Measurements from ENCODE around the gene HOPX. TPM values are rescaled to one million over a fixed set of nuclear protein-coding genes. Genes with fewer than 3 reads are reported as not detected.

Gene HOPX
- total RNA-seq, 1 experiment from 2014 or later = 0.26 TPM

DNA sequence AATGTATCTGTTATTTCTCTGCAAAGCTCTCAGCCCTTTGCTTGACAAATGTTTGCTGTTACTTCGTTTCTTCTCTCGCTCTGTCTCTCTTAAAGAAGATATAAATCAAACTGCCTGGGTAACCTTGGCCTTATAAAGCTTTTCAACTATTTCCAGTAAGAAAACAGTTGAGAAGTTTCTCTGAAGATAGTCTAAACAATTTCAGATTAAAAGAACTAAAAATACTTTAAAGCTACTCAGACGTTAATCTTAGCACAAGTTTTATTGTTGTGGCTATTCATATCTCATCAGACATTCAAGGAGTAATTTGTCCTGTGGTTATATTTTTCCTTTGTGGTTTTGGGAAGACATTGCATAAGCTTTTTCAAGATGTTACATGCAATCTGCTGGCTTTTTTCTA, 22.6 kb downstream of the HOPX start:
- no peaks in the 10 kb centered on the region for H3K36me3 Mint-ChIP-seq
- POLR2A ChIA-PET = no interaction called here
- peaks cover 98% of the 10 kb centered on the region for H3K27me3 Mint-ChIP-seq (ENCODE audit: low read depth)
- TF ChIP-seq, protein P1, sequence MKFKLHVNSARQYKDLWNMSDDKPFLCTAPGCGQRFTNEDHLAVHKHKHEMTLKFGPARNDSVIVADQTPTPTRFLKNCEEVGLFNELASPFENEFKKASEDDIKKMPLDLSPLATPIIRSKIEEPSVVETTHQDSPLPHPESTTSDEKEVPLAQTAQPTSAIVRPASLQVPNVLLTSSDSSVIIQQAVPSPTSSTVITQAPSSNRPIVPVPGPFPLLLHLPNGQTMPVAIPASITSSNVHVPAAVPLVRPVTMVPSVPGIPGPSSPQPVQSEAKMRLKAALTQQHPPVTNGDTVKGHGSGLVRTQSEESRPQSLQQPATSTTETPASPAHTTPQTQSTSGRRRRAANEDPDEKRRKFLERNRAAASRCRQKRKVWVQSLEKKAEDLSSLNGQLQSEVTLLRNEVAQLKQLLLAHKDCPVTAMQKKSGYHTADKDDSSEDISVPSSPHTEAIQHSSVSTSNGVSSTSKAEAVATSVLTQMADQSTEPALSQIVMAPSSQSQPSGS (CRISPR knock-in tag; IDR thresholded peaks at IDR 0.05; ENCODE audit: borderline replicate concordance, low read depth) = no peak
- TF ChIP-seq MXD4 (CRISPR knock-in tag; IDR thresholded peaks at IDR 0.05; ENCODE audit: borderline replicate concordance) (no peak), ELF4 (CRISPR knock-in tag; IDR thresholded peaks at IDR 0.05; ENCODE audit: low read depth) (no peak), GABPB1 (CRISPR knock-in tag; IDR thresholded peaks at IDR 0.05) (no peak)
- TF ChIP-seq, protein P2, sequence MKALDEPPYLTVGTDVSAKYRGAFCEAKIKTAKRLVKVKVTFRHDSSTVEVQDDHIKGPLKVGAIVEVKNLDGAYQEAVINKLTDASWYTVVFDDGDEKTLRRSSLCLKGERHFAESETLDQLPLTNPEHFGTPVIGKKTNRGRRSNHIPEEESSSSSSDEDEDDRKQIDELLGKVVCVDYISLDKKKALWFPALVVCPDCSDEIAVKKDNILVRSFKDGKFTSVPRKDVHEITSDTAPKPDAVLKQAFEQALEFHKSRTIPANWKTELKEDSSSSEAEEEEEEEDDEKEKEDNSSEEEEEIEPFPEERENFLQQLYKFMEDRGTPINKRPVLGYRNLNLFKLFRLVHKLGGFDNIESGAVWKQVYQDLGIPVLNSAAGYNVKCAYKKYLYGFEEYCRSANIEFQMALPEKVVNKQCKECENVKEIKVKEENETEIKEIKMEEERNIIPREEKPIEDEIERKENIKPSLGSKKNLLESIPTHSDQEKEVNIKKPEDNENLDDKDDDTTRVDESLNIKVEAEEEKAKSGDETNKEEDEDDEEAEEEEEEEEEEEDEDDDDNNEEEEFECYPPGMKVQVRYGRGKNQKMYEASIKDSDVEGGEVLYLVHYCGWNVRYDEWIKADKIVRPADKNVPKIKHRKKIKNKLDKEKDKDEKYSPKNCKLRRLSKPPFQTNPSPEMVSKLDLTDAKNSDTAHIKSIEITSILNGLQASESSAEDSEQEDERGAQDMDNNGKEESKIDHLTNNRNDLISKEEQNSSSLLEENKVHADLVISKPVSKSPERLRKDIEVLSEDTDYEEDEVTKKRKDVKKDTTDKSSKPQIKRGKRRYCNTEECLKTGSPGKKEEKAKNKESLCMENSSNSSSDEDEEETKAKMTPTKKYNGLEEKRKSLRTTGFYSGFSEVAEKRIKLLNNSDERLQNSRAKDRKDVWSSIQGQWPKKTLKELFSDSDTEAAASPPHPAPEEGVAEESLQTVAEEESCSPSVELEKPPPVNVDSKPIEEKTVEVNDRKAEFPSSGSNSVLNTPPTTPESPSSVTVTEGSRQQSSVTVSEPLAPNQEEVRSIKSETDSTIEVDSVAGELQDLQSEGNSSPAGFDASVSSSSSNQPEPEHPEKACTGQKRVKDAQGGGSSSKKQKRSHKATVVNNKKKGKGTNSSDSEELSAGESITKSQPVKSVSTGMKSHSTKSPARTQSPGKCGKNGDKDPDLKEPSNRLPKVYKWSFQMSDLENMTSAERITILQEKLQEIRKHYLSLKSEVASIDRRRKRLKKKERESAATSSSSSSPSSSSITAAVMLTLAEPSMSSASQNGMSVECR (CRISPR knock-in tag; IDR thresholded peaks at IDR 0.05; ENCODE audit: borderline replicate concordance) = no peak
- no peak for DNase-seq (ENCODE audit: low spot score)
- no peak overlapping the region for H3K4me3 Mint-ChIP-seq
- CTCF ChIA-PET = no interaction called here
- no peak overlapping the region for H3K27ac Mint-ChIP-seq
- no peaks in the 10 kb centered on the region for H3K9me3 Mint-ChIP-seq
- peaks cover 36% of the 10 kb centered on the region for H3K4me1 Mint-ChIP-seq
- no peak for ATAC-seq

DNA sequence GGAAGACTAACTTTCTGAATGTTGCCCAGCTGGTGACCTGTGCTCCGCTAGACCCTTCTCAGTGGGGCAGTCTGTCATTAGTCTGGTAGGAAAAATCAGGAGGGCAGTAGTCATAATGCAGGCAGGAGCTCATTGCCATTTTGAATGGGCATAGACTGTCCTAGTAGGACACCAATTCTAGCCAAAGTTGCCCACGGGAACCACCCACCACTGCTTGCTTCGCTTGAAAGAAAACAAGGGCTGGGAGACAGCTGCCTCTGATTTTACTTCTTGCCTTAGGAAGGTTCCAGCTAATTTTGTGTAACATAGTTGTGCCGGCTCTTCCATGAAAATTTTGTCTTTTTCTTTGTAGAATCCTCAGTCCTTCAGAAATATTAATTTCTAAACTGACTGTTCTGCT, 23.3 kb downstream of the HOPX start:
- Mint-ChIP-seq H3K27me3 (ENCODE audit: low read depth) (peaks cover 98% of the 10 kb centered on the region), H3K4me3 (no peak overlapping the region), H3K27ac (no peak overlapping the region), H3K36me3 (no peaks in the 10 kb centered on the region), H3K4me1 (peaks cover 31% of the 10 kb centered on the region), H3K9me3 (no peaks in the 10 kb centered on the region)
- DNase-seq (ENCODE audit: low spot score) = no peak
- ATAC-seq = no peak
- ChIA-PET POLR2A (no interaction called here), CTCF (no interaction called here)
- TF ChIP-seq, protein P3, sequence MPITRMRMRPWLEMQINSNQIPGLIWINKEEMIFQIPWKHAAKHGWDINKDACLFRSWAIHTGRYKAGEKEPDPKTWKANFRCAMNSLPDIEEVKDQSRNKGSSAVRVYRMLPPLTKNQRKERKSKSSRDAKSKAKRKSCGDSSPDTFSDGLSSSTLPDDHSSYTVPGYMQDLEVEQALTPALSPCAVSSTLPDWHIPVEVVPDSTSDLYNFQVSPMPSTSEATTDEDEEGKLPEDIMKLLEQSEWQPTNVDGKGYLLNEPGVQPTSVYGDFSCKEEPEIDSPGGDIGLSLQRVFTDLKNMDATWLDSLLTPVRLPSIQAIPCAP (CRISPR knock-in tag; IDR thresholded peaks at IDR 0.05) = no peak
- no peak for TF ChIP-seq SMAD3 (CRISPR knock-in tag; IDR thresholded peaks at IDR 0.05; ENCODE audit: borderline replicate concordance)

DNA sequence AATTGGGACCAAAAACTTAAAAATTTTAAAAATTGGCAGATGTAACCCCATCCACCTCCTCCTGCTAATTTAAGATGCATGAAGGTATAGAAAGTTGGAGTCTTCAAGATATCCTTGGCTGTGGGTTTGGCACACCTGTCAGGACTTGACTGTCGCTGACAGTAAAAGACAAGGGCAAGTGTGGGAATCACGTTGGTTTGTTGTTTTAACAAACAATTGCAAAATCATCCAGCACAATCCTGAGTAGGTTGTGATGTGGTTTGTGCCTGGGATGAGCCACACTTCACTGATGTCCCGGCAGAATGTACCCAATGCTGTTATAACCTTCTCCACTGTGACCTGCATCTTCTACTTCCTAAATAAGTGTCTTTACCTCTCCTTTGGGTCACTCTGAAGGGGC, 24.0 kb downstream of the HOPX start:
- ChIA-PET POLR2A (no interaction called here), CTCF (no interaction called here)
- peaks cover 24% of the 10 kb centered on the region for H3K4me1 Mint-ChIP-seq
- H3K4me3 Mint-ChIP-seq = no peak overlapping the region; the same call in 1 of the 2 replicates
- no peak overlapping the region for H3K27ac Mint-ChIP-seq
- H3K27me3 Mint-ChIP-seq (ENCODE audit: low read depth) = peaks cover 98% of the 10 kb centered on the region
- no peaks in the 10 kb centered on the region for H3K36me3 Mint-ChIP-seq
- DNase-seq (ENCODE audit: low spot score) = no peak
- H3K9me3 Mint-ChIP-seq = no peaks in the 10 kb centered on the region
- ATAC-seq = no peak
- TF ChIP-seq ZNF671 (CRISPR knock-in tag; IDR thresholded peaks at IDR 0.05) (no peak), SP1 (CRISPR knock-in tag; conservative IDR thresholded peaks at IDR 0.05) (no peak), EMX1 (CRISPR knock-in tag; IDR thresholded peaks at IDR 0.05) (no peak), GABPB1 (CRISPR knock-in tag; IDR thresholded peaks at IDR 0.05) (no peak), ATF1 (CRISPR knock-in tag; IDR thresholded peaks at IDR 0.05) (no peak), ESRRA (CRISPR knock-in tag; IDR thresholded peaks at IDR 0.05; ENCODE audit: borderline replicate concordance) (no peak), NFYB (CRISPR knock-in tag; conservative IDR thresholded peaks at IDR 0.05; ENCODE audit: low read depth) (no peak), ZNF416 (CRISPR knock-in tag; IDR thresholded peaks at IDR 0.05) (no peak), ZNF138 (CRISPR knock-in tag; conservative IDR thresholded peaks at IDR 0.05) (no peak)
- TF ChIP-seq, protein P4, sequence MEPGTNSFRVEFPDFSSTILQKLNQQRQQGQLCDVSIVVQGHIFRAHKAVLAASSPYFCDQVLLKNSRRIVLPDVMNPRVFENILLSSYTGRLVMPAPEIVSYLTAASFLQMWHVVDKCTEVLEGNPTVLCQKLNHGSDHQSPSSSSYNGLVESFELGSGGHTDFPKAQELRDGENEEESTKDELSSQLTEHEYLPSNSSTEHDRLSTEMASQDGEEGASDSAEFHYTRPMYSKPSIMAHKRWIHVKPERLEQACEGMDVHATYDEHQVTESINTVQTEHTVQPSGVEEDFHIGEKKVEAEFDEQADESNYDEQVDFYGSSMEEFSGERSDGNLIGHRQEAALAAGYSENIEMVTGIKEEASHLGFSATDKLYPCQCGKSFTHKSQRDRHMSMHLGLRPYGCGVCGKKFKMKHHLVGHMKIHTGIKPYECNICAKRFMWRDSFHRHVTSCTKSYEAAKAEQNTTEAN (CRISPR knock-in tag; IDR thresholded peaks at IDR 0.05) = no peak
- TF ChIP-seq, protein P5, sequence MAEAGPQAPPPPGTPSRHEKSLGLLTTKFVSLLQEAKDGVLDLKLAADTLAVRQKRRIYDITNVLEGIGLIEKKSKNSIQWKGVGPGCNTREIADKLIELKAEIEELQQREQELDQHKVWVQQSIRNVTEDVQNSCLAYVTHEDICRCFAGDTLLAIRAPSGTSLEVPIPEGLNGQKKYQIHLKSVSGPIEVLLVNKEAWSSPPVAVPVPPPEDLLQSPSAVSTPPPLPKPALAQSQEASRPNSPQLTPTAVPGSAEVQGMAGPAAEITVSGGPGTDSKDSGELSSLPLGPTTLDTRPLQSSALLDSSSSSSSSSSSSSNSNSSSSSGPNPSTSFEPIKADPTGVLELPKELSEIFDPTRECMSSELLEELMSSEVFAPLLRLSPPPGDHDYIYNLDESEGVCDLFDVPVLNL (CRISPR knock-in tag; IDR thresholded peaks at IDR 0.05; ENCODE audit: borderline replicate concordance, low read depth) = no peak
- TF ChIP-seq, protein P2 (CRISPR knock-in tag; IDR thresholded peaks at IDR 0.05; ENCODE audit: borderline replicate concordance) = no peak

Data from WTC11 (cell line).